Measurements from ENCODE around the gene CYGB.

Gene CYGB

DNA sequence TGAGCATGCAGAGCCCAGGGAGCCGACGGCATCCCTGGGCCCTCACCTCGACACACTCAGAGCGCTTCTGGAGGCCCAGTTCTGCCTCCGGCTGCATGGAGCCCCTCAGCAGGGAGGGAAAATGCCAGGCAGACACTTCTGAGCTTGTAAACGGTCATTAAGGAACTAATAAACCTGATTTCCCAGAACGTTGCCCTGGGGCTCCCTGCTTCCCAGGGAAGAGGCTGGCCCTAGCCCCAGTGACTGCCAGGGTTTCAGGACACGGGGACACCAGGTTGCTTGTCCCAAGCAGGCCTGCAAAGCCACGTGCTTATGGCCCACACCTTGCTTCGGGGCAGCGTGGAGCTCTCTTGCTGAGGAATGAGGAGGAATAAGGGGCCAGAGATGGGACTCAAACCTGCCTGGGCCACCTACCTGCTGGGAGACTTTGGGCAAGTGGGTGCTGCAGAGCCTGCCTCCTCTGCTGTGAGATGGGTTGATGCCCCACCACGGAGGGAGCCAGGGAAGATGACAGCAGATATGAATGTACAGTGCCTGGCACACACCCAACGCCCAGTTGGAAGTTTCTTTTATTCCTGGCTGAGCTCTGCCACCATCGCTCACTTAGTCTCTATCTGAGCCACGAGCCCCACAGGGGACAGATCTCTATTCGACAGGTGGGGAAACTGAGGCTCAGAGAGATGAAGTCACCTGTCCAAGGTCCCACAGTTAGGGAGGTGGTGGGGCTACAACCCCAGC is 41.7 kb downstream of the CYGB start:
- H3K4me3 ChIP-seq (ENCODE audit: low read depth, low read length) = no peak overlapping the region
- TF ChIP-seq, protein P1, sequence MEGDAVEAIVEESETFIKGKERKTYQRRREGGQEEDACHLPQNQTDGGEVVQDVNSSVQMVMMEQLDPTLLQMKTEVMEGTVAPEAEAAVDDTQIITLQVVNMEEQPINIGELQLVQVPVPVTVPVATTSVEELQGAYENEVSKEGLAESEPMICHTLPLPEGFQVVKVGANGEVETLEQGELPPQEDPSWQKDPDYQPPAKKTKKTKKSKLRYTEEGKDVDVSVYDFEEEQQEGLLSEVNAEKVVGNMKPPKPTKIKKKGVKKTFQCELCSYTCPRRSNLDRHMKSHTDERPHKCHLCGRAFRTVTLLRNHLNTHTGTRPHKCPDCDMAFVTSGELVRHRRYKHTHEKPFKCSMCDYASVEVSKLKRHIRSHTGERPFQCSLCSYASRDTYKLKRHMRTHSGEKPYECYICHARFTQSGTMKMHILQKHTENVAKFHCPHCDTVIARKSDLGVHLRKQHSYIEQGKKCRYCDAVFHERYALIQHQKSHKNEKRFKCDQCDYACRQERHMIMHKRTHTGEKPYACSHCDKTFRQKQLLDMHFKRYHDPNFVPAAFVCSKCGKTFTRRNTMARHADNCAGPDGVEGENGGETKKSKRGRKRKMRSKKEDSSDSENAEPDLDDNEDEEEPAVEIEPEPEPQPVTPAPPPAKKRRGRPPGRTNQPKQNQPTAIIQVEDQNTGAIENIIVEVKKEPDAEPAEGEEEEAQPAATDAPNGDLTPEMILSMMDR (IDR thresholded peaks at IDR 0.05; ENCODE audit: low read depth, low read length) = no peak

DNA sequence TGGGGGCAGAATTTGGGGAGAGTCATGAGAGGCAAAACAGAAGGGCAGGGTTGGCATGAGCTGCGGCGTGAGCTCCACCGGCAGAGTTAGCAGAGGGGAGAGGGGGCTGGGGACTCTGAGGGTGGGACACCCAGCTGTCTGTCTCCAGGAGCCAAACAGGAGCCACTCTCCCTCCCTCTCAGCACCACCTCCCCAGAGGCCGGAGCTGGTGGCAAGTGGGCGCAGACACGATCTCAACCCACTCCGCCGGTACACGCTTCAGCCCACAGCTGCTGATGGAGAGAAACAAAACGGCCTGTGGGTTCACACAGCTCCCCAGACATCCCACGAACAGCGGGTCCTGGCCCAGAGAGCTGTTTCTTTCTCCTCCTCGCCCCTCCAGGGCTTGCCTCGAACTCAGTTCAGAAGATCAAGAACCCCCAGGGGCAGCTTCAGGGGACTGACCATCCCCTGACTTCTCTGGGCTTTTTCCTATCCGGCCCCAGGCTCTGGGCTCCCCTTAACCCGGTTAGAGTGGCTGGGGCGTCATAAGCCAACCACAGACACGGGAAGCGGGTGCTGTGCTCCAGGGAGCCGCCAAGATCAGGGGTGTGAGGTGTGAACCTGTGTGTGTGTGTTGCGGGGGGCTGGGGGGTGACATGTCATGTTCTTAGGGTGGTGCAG is 43.9 kb downstream of the CYGB start:
- TF ChIP-seq, protein P1 (IDR thresholded peaks at IDR 0.05; ENCODE audit: low read depth, low read length) = no peak
- H3K4me3 ChIP-seq (ENCODE audit: low read depth, low read length) = no peak overlapping the region

DNA sequence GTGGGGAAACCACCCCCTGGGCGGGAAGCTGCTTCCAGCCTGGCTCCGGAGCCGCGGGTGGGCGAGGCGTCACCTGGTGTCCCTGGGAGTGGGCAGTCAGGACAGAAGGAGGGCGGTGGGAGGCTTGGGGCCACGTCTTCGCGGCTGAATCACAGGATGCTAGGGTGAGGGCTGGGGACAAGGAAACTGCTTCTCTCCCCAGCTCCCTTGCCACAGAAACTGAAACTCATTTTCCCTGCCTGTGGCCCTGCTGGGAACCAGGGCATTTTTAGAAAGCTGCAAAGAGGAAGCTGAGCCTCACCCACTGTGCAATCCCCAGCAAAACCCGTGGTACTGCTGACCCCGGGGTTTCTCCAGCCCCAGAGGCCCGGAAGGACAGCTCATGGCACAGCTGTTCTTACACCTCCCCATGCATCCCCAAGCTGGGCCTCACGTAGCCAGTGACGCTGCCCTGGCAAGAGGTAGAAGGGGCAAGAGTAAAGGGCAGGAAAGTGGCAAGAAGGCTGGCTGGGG is 44.5 kb downstream of the CYGB start:
- TF ChIP-seq, protein P1 (IDR thresholded peaks at IDR 0.05; ENCODE audit: low read depth, low read length) = no peak
- no peak overlapping the region for H3K4me3 ChIP-seq (ENCODE audit: low read depth, low read length)

DNA sequence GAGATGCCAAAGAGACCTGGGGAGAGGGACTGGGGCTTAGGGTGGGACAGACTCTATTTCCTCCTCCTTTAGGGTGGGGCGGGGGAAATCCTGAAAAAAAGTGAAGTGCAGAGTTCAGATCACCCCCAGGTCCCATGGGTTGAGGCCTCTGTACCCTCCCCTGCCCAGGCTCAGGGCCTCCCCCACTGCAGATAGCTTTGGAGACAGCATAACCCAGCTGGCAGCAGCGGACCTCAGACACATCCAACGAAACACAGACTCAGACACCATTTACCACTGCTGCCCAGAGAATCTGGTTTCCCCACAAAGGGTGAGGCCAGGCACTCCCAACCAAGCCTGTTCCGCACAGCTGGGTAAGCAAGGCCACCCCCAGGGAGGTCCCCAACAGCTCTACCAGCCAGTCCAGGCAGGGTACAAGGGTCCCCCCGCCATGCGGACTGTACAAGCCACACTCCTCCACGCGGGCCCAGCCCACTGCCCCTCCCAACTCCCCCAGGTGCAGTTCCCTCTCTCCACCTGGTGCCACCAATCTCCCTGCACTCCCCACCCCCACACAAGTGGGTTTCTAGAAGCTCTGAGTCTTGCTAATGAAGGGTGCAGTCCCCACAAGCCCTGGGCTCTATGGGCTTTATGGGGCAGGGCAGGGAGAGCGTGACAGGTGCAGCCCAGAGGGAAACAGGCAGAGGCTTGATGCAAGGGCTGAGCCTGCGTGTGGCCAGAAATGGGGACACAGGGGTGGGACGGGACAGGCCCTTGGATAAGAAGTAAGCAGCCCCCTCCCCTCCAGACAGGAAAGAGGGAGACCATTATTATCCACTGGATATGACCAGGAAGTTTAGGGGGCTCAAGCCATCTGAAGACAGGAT is 45.2 kb downstream of the CYGB start:
- TF ChIP-seq, protein P1 (IDR thresholded peaks at IDR 0.05; ENCODE audit: low read depth, low read length) = no peak
- no peak overlapping the region for H3K4me3 ChIP-seq (ENCODE audit: low read depth, low read length)

DNA sequence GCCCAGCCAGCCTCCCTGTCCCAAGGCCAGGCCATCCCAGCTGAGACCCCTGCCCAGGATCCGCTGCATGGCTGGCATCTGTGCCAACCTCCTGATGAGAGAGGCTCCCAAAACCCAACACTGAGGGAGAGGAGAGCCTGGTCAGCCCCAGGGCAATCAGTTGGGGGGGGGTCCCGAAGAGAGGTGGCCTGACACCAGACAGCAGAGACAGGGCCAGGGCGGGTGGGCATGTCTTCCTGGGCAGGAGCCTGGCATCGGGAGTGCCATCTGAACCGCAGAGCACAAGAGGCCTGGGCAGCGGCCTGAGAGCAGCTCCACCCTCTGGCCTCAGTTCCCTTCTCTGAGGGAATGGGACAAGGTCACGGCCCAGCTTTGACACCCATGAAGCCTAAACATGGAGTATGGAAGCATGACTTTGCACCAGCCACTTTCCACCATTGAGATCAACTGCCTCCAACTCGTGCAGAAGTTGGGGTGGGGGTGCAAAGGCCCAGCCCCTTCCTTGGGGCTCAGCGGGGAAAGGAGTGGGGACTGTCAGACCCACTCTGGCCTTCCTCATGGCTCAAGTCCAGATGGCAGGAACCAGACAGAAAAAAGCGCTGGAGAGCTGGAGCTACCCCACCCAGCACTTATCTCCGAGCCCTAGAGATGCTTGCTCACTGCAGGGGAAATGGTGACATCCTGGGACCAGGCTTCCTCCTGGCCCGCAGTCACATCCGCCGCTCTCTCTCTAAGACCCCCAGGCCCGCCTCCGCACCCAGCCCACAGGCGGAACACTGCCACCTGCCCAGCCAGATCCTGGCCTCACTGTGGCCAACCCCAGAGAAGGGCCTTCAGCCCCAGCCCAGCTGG is 46.0 kb downstream of the CYGB start:
- H3K4me3 ChIP-seq (ENCODE audit: low read depth, low read length) = no peak overlapping the region
- TF ChIP-seq, protein P1 (IDR thresholded peaks at IDR 0.05; ENCODE audit: low read depth, low read length) = no peak

DNA sequence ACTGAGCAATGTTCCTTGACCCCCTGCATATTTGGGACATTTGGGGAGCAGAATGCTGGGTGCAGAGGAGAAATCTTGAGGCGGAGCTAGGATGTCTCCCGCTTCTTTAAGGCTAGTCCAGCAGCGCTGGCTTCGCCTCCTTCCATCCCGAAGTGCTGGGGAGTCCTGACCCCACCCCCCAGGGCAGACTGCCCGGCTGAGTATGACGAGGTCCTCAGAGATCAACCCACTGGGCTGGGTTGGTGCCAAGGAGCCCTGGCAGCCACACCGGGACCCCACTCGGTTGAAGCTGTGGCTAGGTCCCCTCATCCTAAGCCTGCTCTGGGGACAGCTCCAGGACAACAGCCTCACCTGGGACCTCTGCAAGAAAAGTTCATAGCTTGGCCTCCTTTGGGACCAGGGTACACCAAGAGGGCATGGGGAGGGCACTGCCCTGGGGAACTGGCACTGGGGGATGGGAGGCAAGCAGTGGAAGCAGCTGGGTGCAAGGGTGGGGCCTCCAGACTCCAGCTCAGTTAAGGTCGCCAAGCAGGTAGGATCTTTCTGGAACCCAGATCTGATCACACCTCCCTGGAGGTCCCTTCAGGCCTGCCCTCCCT is 47.3 kb downstream of the CYGB start:
- H3K4me3 ChIP-seq (ENCODE audit: low read depth, low read length) = no peak overlapping the region
- TF ChIP-seq, protein P1 (IDR thresholded peaks at IDR 0.05; ENCODE audit: low read depth, low read length) = no peak

All from WI38 (cell line).